ENCODE results near the gene LRRN2. TPM values are rescaled to one million over a fixed set of nuclear protein-coding genes. Genes with fewer than 3 reads are reported as not detected.

The LRRN2 gene
- total and polyA plus RNA-seq, 2 donors (not counting 1 experiment from before 2014, with no cell fraction given) = not detected

GRCh38 chr1:204602111-204602579 is 83.4 kb downstream of the LRRN2 start:
- no peak for DNase-seq (ENCODE audit: low read depth in 2 of 2)
- H3K4me2 ChIP-seq (ENCODE audit: extremely low read depth, insufficient read depth, low read length) = no peak overlapping the region
- H3K9me3 ChIP-seq (ENCODE audit: control insufficient read depth, insufficient read depth, low read depth, low read length) = no peaks in the 10 kb centered on the region
- no peak overlapping the region for H2AFZ ChIP-seq (ENCODE audit: low read length)
- H3K4me3 ChIP-seq (replicated peaks in 1 of 4; ENCODE audit: control extremely low read depth in 1 of 4, insufficient read depth in 1 of 4, low read depth in 3 of 4, low read length in 4 of 4) = no peak overlapping the region
- no peaks in the 10 kb centered on the region for H3K36me3 ChIP-seq (ENCODE audit: control insufficient read depth, insufficient read depth, low read length)
- no peak overlapping the region for H3K27ac ChIP-seq (ENCODE audit: insufficient read depth, low read length)
- no peaks in the 10 kb centered on the region for H3K79me2 ChIP-seq (ENCODE audit: control insufficient read depth, insufficient read depth, low read length)
- peaks cover 25% of the 10 kb centered on the region for H3K27me3 ChIP-seq (ENCODE audit: control insufficient read depth, insufficient read depth, low read length)
- TF ChIP-seq CTCF (conservative IDR thresholded peaks at IDR 0.05 in 1 of 2, IDR thresholded peaks at IDR 0.05 in 1 of 2; ENCODE audit: low read depth in 1 of 2, low read length in 2 of 2) = no peak
- no peak for TF ChIP-seq EZH2 (IDR thresholded peaks at IDR 0.05; ENCODE audit: low read length, missing control alignments)
- no peak overlapping the region for H3K9ac ChIP-seq (ENCODE audit: insufficient read depth, low read length)
- H4K20me1 ChIP-seq (ENCODE audit: control insufficient read depth, extremely low read depth, insufficient read depth, low read length) = no peaks in the 10 kb centered on the region
- H3K4me1 ChIP-seq (ENCODE audit: control insufficient read depth, extremely low read depth, insufficient read depth, low read length) = no peaks in the 10 kb centered on the region

GRCh38 chr1:204600968-204601367 is 84.6 kb downstream of the LRRN2 start:
- Histone ChIP-seq H3K9ac (ENCODE audit: insufficient read depth, low read length) (no peak overlapping the region), H3K27ac (ENCODE audit: insufficient read depth, low read length) (no peak overlapping the region), H3K4me2 (ENCODE audit: extremely low read depth, insufficient read depth, low read length) (no peak overlapping the region), H3K79me2 (ENCODE audit: control insufficient read depth, insufficient read depth, low read length) (no peaks in the 10 kb centered on the region), H4K20me1 (ENCODE audit: control insufficient read depth, extremely low read depth, insufficient read depth, low read length) (no peaks in the 10 kb centered on the region), H3K27me3 (ENCODE audit: control insufficient read depth, insufficient read depth, low read length) (peaks cover 25% of the 10 kb centered on the region), H3K36me3 (ENCODE audit: control insufficient read depth, insufficient read depth, low read length) (no peaks in the 10 kb centered on the region), H3K4me1 (ENCODE audit: control insufficient read depth, extremely low read depth, insufficient read depth, low read length) (no peaks in the 10 kb centered on the region), H2AFZ (ENCODE audit: low read length) (no peak overlapping the region), H3K9me3 (ENCODE audit: control insufficient read depth, insufficient read depth, low read depth, low read length) (no peaks in the 10 kb centered on the region), H3K4me3 (replicated peaks in 1 of 4; ENCODE audit: control extremely low read depth in 1 of 4, insufficient read depth in 1 of 4, low read depth in 3 of 4, low read length in 4 of 4) (no peak overlapping the region)
- TF ChIP-seq EZH2 (IDR thresholded peaks at IDR 0.05; ENCODE audit: low read length, missing control alignments) (no peak), CTCF (conservative IDR thresholded peaks at IDR 0.05 in 1 of 2, IDR thresholded peaks at IDR 0.05 in 1 of 2; ENCODE audit: low read depth in 1 of 2, low read length in 2 of 2) (no peak)
- no peak for DNase-seq (ENCODE audit: low read depth in 2 of 2)

GRCh38 chr1:204600203-204600602 is 85.3 kb downstream of the LRRN2 start:
- Histone ChIP-seq H3K9me3 (ENCODE audit: control insufficient read depth, insufficient read depth, low read depth, low read length) (no peaks in the 10 kb centered on the region), H3K27ac (ENCODE audit: insufficient read depth, low read length) (no peak overlapping the region), H3K79me2 (ENCODE audit: control insufficient read depth, insufficient read depth, low read length) (no peaks in the 10 kb centered on the region), H2AFZ (ENCODE audit: low read length) (no peak overlapping the region), H3K9ac (ENCODE audit: insufficient read depth, low read length) (no peak overlapping the region), H3K36me3 (ENCODE audit: control insufficient read depth, insufficient read depth, low read length) (no peaks in the 10 kb centered on the region), H4K20me1 (ENCODE audit: control insufficient read depth, extremely low read depth, insufficient read depth, low read length) (no peaks in the 10 kb centered on the region), H3K27me3 (ENCODE audit: control insufficient read depth, insufficient read depth, low read length) (peaks cover 19% of the 10 kb centered on the region), H3K4me3 (replicated peaks in 1 of 4; ENCODE audit: control extremely low read depth in 1 of 4, insufficient read depth in 1 of 4, low read depth in 3 of 4, low read length in 4 of 4) (no peak overlapping the region), H3K4me2 (ENCODE audit: extremely low read depth, insufficient read depth, low read length) (no peak overlapping the region), H3K4me1 (ENCODE audit: control insufficient read depth, extremely low read depth, insufficient read depth, low read length) (no peaks in the 10 kb centered on the region)
- TF ChIP-seq EZH2 (IDR thresholded peaks at IDR 0.05; ENCODE audit: low read length, missing control alignments) (no peak), CTCF (conservative IDR thresholded peaks at IDR 0.05 in 1 of 2, IDR thresholded peaks at IDR 0.05 in 1 of 2; ENCODE audit: low read depth in 1 of 2, low read length in 2 of 2) (no peak)
- DNase-seq (ENCODE audit: low read depth in 2 of 2) = no peak
